ENCODE measurements around the gene SLC25A12.
"Not testable (repeated sequence)": the region's sequence is repeated elsewhere in the genome, so short reads cannot be mapped to it uniquely, and the experiment has no call there.

SLC25A12 gene

DNA sequence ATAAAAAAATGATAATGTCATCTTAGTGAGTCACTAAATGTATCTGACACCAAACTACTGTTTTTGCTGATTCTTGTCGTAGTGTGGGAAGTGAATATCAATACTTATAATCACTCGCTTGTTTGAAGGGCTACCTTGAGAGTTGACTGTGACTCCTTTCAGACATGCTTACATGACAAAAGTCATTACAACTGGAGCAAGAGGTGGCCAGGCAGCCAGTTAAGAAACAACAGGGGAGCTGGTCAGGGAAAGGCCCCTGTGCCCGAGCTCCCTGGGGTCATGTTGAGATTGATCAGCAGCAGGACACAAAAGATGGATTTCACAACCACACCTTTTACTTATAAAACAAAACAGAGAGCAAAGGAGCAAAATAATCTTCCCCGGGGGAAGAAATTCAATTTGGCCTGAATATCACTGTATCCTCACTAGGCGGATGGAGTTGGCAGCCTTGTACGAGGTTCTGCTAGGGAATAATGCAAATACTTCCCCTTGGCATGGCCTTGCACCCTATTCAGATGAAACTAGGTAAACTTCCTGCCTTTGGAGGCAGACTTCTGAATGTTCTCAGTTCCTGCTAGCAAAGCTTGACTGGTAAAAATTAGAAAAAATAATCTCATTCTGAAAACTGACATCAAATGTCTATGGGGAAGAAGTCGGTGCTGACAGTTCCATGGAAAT lies 105.6 kb downstream of the SLC25A12 start:
- no peak for DNase-seq

DNA sequence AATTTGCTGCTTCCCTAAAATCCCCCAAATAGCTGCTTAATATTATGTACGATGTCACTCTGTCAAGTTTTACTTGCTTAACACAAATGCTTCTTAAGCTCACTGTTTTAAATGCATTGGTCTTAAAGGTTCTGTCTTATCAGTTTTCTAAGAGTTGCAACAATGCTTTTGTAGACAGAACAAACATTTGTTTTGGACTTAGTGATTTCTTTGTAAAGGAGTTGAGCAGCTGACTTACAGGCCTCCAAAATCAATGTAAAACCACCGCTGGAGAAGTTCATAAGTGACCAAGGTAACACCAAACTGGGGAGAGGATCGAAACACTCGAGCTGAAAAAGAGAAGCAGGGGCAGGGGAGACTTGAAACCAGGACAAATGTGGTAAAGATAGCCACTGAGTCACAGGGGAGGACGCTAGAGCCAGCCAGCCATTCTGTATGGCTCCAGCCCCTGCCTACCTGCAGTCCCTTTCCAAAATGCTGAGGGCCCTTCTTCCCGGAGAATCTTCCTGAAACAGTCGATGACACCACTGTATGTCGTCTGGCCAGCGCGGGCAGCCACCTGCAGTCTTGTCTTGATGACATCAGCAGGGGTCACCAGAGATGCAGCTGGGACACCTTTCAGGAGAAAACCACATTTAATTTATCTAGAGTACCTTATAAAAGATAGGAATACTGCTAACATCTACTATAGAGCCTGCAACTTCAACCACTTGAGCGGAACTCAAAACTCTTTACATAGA lies 106.5 kb downstream of the SLC25A12 start:
- DNase-seq = no peak

- DNase-seq = peak; percentile 10
Measured at GRCh38 chr2:171785450-171785849, 108.6 kb downstream of the SLC25A12 start.

GRCh38 chr2:171778515-171778914 lies 115.5 kb downstream of the SLC25A12 start:
- DNase-seq = no peak

DNA sequence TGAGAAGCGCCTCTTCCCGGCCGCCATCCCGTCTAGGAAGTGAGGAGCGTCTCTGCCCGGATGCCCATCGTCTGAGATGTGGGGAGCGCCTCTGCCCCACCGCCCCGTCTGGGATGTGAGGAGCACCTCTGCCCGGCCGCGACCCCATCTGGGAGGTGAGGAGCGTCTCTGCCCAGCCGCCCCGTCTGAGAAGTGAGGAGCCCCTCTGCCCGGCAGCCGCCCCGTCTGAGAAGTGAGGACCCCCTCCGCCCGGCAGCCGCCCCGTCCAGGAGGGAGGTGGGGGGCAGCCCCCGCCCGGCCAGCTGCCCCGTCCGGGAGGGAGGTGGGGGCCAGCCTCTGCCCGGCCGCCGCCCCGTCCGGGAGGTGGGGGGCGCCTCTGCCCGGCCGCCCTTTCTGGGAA lies 119.5 kb downstream of the SLC25A12 start:
- not testable (repeated sequence) for DNase-seq

DNA sequence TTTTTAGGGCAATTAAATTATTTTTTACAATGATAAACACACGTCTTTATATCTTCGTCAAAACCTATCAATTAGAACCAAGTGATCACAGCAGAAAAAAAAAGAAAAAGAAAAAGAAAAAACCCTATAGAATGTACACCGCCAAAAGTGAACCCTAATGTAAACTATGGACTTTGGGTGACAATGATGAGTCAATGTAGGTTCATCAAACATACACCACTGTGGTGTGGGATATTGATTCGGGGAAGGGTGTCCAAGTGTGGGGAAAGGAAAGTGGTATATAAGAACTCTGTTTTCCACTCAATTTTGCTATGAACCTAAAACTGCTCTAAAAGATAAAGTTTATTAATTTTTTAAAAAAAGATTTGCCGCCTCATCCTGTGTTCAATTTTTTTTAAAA lies 121.7 kb downstream of the SLC25A12 start:
- DNase-seq = no peak

DNA sequence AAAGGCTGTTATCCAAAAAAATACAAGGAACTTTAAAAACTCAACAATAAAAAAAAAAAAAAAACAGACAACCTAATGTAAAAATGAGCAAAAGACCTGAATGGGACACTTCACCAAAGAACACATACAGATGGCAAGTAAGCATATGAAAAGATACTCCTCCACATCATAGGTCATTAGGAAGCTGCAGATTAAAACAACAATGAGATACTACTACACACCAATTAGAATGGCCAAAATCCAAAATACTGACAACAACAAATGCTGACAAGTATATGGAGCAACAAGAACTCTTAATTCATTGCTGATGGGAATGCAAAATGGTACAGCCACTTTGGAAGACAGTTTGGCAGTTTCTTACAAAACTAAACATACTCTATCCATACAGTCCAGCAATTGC lies 122.6 kb downstream of the SLC25A12 start:
- DNase-seq = no peak

GRCh38 chr2:171763602-171764001 lies 130.4 kb downstream of the SLC25A12 start:
- DNase-seq = no peak

DNA sequence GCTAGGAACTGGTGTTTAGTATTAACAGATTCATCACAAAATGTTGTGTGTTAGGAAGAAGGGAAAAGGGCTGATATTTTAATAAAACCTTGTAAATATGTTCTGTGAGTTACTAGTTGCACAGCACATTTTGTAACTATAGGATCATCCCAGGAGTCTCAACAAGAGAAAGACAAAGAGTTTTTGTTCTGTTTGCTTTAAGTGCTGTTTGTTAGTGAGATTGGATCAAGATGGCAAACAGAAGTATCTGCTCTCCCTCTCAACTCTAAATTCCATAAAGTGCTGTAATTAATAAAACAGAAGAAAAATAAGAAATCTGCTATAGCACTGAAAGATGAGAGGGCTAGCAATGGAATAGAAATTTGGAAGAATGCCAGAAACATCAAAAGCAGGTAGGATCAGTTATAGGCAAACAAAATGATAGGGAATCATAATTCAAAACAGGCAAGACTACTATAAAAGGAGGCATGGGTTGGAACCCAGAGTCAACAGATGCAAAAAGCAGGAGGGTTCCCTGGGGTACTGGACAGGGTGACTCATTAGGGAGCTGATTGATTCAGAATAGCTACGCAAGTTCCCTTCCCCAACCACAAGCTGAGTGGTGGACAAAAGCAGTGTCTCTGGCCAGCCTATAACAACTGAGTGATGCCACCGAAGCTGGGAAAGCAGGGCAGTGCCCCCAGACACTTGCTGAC lies 131.0 kb downstream of the SLC25A12 start:
- peak; percentile 39 for DNase-seq

DNA sequence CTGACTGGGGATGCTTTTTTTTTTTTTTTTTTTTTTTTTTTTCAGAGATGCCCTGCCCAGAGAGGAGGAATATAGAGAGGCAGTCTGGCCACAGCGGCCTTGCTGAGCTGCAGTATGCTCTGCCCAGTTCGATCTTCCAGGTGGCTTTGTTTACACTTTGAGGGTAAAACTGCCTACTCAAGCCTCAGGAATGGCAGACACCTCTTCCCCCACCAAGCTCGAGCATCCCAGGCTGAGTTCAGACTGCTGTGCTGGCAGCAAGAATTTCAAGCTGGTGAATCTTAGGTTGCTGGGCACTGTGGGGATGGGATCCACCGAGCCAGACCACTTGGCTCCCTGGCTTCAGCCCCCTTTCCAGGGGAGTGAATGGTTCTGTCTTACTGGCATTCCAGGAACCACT lies 132.9 kb downstream of the SLC25A12 start:
- DNase-seq = not testable (repeated sequence)

DNA sequence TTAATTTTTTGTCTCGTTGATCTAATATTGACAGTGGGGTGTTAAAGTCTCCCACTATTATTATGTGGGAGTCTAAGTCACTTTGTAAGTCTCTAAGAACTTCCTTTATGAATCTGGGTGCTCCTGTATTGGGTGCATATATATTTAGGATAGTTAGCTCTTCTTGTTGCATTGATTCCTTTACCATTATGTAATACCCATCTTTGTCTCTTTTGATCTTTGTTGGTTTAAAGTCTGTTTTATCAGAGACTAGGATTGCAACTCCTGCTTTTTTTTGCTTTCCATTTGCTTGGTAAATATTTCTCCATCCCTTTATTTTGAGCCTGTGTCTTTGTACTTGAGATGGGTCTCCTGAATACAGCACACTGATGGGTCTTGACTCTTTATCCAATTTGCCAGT lies 135.3 kb downstream of the SLC25A12 start:
- not testable (repeated sequence) for DNase-seq

DNA sequence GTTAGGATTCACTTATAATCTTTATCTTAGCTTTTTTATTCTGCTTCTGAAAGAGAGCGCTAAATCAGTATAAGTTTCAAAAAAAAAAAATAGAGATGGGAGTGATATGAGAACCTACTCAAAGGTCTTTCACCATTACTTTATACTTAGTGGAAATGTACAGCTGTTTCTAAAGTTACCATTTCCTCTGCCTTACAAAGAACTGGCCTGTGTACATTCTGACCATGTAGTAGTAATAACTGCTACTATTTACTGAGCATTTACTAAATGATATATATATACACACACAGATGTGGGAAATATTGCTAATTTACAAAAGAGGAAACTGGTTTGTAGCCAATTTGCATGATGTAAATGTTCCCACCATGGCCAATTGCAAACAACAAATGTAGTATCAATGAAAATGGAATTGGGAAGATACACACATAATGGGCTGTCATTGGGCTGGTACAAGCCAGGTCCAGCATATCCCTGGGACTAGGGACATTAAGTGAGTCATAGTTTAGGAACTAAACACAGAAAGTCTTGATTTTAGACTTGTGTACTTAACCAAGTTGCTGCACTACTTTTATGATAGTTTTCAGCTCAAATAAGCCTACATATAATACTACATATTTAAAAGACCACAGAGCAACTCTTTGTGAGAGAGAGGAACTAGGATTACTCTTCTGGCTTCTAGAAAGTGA lies 139.6 kb downstream of the SLC25A12 start:
- DNase-seq = peak; percentile 7

DNA sequence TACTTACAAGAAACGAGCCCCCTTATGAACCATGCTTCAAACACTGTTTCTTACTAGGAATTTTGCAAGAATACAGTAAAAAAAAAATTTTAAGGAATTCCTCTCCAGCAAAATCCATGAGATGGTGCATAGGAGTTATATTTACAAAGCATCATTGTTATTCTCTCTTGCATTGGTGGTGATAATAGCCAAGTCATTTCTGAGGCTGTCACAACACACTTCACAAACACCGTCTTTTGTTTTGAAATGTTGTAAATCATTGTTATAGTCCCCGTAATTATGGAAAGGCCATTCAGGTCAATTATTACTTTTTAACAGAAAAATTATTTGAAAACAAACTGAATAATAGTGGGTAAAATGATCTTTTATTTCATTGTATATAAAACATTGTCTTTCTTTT lies 146.7 kb downstream of the SLC25A12 start:
- no peak for DNase-seq

GRCh38 chr2:171745806-171746205 lies 148.2 kb downstream of the SLC25A12 start:
- DNase-seq = no peak

DNA sequence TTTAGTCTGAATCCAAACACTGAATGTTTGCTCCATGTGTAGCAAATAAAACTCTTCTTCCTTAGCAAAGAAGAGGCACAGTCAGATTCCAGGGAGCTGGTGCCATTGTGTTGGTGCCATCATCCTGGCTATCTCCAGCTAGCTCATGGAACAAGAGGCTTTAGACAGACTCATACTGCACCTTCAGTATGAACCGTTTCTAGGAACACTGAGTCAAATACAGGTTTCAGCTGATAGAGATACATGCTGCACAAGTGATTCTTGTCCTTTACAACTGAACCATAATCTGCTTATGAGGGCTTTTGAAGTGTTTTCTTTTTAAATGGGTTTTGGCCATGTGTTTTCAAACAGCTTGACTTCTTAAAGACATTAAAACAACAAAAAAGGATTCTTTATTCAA lies 148.9 kb downstream of the SLC25A12 start:
- no peak for DNase-seq

GRCh38 chr2:171742760-171743159 lies 151.3 kb downstream of the SLC25A12 start:
- DNase-seq = no peak

- DNase-seq = peak; percentile 54
Measured at GRCh38 chr2:171741189-171741588, 152.9 kb downstream of the SLC25A12 start.

GRCh38 chr2:171735991-171736710 lies 157.9 kb downstream of the SLC25A12 start:
- no peak for DNase-seq
